DMS 273 (cell line): ENCODE results near the gene PTGFRN.

Experiments used
- DNase-seq: peaks from one replicate; lab custom pipeline; 2025; ENCODE audit not compliant: unreplicated experiment; lab: John Stamatoyannopoulos, UW

Gene PTGFRN

DNA sequence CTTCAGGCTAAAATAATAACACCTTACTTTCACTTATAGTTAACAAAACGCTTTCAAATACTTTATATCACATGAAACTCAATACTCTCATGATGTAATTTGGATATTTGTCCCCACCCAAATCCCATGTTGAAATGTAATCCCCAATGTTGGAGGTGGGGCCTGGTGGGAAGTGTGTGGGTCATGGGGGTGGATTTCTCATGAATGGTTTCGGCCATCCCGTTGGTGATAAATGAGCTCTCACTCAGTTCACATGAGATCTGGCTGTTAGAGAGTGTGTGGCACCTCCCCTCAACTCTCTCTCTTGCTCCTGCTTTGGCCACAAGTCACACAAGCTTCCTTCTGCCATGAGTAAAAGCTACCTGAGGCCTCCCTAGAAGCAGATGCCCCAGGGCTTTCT is 22.5 kb upstream of the PTGFRN start:
- no peak for DNase-seq

DNA sequence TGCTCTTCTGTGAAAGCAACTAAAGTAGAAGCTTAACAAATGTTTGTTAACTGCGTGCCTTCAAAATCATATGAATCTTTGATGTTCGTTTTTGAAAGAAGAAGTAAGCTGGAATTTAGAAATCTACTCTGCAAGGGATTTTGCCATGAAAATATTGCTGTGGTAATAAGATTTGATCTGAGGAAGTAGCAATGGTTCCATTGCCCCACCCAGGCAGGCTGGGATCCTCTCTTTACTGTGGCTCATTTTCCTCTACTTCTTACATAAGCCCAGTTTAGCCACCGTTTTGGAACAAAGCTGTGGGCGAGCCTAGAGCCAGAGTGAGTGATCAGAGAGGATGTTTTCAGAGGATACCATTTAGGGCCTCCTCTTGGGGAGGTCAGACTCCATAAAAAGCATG is 20.3 kb upstream of the PTGFRN start:
- DNase-seq, result no peak

DNA sequence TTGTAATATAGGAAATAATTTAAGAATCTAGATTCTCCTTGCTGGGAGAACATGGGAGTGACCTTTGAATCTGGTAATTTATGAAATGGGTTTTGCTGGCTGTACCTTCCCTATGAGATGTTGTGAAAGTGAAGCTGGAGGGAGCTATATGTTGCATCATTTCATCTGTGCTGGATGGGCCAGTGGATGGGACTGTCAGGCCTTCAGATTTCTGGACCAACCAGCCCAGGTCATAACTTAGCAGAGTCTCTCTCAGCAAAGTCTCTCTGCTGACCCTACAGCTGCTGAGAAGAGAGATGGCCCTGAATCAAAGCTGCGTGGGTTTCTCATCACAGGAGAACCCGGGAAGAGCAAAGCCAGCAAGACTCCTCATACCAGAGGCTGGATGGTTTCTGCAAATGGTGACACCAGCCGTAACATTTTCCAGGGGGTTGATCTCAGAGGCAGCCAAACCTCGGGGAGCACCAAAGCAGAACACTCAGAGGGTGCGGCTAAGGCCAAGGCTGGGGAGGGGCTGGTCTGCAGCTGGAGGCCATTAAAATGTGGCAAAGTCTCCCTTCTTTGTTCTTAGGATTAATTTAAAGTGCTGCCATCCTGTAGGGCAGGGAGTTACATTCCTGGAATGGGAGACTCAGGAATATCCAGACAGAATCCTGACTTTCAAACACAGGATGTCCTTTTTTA is 18.2 kb upstream of the PTGFRN start:
- no peak for DNase-seq

DNA sequence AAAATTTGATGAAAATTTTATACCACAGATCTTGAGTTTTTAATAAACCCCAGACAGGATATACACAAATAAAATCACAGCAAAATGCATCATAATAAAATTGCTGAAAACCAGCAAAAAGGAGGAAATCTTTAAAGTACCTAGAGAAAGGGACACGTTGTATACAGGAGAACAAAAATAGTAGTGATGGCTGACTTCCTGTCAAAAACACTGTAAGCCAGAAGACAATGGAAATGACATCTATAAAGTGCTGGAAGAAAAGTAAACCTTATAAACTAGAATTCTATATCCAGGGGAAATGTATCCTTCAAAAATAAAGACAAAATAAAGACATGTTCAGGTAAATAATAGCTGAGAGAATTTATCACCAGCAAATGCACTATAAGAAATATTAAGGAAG is 14.6 kb upstream of the PTGFRN start:
- DNase-seq, result no peak

DNA sequence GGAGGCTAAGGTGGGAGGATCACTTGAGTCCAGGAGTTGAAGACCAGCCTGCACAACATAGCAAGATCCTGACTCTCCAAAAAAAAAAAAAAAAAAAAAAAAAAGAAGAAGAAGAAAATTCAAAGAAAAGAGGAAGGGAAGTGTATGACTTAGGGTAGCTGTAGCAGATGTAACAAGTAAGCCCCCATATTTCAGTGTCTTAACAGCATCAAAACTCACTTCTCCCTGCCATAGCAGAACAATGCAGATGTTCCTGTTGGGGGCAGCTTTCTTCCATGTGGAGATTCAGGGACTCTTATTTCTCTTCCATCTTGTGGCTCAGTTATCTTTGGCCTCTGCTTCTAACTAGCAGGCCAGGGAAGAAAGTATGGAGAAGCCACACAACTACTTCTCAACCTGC is 10.2 kb upstream of the PTGFRN start:
- DNase-seq, result no peak

DNA sequence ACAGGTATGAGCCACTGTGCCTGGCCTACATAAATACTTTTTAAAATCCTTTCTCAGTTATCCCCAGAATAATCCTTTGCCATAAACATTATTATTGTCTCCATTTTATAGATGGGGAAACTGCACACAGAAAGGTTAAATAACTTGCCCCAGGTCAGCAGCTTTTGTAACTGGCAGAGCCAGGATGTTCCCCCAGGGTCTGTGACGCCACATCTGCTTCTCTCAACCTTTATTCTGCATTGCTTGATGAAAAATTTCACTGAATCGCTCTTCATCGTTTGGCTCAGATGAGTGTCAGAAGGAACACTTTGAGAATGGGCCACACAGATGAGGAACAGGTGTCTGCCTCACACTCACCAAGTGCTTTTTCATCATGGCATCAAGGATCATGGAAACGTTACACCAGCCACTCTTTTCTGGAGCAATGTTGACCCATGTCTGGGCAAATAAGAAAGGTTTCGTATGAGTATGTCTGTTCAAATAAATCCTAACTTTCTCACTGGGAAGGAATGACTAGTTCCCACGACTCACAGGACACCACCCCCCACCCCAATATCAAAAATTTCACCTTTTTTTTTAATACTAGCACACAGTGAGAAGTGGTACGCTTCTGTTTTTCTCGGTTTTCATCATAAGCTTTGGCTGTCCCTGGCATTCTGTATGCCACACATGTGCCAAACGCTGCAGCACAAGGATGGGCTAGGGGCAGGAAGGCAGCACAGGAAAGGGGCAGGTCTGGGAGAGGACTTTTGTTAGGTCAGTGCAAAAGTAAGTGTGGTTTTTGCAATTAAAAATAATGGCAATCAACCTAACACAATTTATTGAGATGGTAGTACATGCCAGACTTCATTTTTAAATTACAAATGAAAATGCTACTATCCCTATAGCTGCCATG is 9.0 kb upstream of the PTGFRN start:
- no peak for DNase-seq

DNA sequence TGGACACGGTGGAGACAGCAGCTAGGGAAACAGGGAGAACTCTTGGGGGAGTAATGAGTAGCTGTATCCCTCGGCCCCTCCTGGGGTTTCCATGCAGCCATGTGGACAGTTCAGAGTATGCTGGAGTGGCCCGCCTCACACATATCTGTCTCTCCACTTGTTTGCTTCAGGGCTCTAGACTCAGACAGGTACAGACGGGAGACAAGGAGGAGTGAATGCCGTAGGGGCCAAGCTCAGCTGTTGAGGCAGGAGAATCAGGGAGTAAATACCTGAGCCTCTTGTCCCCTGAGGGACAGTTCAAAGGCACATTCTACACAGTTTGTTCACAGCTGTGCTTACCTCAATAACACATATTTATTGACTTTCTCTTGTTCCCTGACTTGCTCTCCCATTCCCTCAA is 7.7 kb upstream of the PTGFRN start:
- no peak for DNase-seq

DNA sequence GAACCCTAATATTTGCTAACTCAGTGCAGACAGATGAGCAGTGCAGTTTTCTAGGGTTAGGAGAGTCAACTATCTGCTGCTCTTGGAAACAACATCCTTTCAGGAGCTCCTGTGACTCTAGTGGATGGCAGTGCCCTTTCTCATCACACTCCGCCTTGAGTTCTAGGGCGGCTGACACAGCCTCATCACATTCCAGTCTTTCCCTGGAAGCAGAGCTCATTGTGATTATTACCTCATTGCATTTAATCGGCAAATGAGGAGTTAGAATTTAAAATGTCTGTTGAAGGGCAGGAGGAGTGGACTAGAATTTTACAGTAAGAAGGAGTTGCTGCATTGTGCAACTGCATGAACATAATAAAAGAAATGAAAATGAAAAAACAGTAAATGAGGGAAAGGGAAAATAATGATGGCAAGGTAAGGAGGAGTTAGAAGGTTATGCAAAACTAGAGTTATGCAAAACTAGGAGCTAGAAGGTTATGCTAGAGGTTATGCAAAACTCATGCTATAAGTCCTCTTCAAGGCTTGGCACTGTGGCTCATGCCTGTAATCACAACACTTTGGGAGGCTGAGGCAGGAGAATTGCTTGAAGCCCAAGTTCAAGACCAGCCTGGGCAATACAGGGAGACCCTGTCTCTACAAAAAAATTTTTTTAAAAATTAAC is 6.9 kb upstream of the PTGFRN start:
- DNase-seq, result no peak

DNA sequence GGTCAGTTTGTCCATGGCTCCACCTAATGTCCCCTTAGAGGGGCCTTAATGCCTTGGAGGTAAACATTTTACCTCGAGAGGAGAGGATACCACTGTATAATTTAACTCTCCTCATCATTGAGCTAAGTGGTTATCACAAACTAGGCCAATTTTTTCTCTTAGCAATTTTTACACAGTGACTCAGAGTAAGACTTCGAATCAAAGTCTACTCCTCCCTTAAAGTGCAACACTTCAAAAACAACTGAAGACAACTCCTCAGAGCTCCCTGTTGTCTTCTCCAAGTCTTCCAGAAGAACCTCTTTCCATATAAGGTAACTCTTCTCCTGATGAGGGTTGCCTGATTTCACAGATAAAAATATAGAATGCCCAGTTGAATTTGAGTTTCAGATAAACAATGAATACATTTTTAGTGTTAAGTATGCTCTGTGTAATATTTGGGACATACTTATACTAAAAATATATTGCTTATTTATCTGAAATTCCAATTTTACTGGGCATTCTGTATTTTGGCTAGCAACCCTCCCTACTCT is 4.9 kb upstream of the PTGFRN start:
- DNase-seq, result no peak

DNA sequence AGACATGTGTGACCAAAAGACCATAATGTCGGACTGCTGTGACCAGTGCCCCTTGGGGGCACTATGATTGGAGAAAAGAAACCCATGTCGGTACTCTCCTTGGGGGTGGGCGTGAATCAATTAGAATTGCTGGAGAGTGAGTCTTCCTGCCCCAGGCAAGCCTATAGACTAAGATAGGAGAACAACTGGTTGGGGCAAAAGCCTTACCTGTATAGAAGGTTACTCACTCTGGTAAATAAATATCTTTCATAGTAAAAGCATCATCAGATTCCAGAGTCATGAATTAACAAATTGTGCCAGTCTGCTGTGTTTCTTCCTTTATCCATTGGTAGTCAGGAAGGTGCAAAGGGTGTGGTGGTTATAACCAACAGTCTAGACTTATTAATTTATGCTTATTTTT is 2.9 kb upstream of the PTGFRN start:
- no peak for DNase-seq

DNA sequence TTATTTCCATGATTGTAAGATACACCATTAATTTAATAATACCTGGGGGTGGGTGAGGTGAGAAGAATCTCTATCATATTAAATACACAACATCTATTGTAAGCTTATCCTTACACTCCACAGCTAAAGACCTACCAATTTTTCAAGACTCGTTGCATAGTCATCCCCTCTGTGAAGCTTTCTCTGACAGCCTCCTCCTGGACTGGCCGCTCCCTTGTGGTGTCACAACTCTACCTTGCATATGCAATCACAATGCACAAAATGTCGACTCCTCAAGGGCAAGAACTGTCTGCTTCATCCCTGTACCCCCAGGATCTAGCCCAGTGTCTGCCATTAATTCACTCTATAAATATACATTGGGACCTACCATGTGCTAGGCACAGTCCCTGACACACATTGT is 2.4 kb upstream of the PTGFRN start:
- no peak for DNase-seq

DNA sequence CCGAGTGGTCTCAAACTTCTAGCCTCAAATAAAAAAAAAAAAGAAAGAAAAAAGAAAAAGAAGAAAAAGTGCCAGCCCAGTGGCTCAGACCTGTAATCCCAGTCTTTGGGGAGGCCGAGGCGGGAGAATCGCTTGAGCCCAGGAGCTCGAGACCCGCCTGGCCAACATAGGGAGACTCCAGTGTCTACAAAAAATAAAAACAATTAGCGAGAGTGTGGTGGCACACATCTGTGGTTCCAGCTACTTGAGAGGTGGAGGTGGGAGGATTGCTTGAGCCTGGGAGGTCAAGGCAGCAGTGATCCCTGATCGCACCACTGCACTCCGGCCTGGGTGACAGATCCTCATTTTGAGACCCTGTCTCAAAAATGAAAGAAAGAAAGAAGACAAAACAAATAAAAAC is 1.4 kb upstream of the PTGFRN start:
- no peak for DNase-seq

DNA sequence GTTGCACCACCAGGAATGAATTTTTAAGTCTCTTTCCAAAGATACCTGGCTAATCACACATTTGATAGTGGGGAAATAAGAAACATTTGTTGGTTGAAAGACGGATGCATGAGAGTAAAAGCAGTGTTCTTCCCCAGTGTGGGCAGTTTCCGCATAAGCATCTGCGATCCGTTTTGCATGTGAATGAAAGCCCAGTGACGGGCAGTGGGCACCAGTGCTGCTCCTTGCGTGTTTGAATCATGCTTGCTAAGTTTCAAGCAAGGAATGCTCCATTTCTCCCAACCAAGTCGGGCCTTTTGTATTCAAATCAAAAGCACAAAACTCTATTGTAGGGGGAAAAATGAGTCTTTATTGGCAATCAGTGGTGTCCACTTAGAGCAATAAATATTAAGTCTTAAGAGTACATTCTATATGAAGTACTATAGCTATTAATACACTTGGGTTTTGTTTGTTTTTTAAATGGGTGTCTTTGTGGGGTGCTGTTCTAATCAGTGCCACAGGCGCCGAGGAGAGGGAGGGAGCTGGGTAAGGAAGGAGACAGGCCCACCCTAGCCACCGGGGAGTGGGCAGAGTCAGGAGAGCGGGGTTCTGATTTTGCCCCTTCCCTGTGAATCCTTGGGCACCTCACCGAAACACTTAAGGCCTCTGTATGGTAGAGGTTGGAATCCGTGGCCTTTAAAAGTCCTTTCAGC is 750 bp upstream of the PTGFRN start:
- no peak for DNase-seq

DNA sequence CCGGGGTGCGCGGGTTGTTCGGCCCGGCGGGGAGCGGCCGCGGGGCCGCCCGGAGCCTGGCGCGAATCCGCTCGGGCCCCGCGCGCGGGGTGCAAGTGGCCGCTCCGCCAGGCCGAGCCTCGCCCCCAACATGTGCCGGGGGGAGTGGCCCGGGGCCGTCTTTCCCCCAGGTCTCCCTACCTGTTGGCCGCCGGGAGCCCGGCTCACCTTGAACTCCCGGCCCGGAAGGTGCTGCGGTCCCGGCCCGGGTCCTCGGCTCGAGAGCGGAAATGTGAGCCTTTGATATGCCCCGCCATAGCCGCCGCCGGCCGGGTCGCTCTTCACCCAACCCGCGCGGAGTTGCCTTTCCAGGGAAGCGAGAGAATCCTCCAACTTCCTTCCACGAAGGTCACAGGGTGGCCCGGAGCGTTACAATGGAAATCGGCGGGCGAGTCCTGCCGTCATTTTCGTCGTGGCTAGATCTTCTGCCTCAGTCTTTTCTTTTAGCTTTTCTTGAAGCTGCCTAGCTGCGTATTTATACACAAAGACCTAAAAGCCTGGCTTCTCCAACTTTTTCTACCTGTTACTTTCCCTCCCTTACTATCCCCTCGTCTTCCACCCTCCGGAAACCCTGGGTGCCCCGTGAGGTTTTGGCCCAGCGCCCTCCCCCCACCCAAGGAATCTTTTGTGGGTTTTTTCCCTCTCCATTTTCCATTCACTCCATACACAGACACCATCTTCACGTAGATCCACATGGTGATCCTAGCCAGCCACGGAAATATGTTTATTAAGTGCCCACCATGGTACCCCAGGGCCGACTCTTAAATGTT is 867 bp downstream of the PTGFRN start:
- peak; percentile 75 for DNase-seq

DNA sequence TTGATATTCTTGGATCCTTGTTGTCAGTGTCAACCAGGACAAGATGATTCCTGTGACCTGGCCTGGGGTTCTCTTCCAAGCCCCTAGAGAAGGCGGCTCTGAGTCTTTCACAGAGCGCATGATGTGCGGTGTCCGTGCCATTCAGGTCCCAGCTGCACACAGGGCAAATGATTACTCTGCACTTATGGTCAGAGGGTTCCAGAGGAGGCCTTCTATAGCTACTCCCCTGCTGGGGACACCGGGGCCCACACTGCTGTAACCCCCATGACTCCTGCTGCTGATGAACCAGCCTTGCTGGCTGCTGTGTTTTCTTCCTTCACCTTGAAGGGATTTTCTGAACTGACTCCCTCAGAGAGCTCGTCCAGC is 1.5 kb downstream of the PTGFRN start:
- peak; percentile 61 for DNase-seq

DNA sequence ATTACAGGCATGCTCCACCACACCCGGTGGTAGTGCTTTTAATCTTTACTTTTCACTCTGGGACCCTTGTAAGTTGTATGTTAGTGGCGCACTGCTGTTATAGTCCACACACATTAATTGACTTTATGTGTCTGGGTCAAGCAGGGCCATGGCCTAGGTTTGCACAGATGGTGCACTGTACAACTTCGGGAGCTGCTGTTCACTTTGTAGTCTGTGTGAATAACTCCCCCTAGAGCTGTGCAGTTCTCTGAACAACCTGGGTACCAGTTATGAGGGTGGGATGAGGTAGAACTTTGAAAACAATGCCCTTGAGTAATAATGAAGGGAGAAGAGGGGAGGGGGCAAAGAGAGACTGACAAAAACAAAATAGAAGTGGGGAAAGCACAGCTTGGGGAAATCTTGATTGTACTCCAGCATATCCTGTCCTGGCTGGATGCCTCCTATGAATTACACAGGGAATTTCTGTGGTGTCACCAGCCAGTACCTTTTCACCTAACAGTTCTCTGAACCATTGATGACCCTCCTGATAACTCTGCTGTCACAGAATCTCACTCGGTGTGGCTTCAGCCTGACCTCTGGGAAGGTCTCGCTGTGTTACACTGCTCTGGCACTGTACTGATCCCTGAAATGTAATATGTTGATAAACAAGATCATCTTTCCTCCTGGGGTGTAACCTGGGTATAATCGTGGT is 2.2 kb downstream of the PTGFRN start:
- DNase-seq, result peak; percentile 53

DNA sequence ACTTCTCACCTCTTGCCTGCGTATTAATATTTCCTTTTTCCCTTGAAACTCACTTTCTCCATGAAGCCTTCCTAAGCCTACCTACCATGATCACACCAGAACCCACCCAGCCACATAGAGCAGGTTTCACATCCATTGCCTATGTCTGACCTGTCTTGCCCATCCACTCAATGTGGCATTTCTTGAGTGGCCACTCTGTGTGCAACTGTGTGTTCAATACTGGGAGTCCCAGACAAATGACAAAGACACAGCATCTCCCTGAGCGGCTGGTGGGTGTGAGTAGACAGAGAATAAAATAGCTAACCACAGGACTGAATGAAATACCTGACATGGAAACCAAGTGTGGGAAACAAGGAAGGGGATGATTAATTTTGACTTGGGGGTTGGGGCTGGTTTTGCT is 3.1 kb downstream of the PTGFRN start:
- no peak for DNase-seq

DNA sequence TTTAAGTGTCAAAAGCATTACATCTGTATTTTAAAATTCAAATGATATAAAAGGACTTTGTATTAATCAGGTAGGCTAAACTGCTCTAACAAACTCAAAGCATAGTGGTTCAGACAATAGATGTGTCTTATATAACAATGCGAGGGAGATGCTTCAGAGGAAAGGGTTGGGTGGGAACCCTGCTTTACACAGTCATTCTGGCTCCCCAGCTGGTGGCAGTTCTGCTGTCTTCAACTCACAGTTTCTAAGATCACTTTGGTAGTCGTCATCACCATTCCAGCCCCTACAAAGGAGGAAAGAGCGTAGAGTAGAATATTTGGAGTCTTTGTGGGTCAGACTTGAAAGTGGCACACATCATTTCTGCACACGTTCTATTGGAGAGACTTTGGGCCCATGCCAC is 4.2 kb downstream of the PTGFRN start:
- DNase-seq, result no peak

DNA sequence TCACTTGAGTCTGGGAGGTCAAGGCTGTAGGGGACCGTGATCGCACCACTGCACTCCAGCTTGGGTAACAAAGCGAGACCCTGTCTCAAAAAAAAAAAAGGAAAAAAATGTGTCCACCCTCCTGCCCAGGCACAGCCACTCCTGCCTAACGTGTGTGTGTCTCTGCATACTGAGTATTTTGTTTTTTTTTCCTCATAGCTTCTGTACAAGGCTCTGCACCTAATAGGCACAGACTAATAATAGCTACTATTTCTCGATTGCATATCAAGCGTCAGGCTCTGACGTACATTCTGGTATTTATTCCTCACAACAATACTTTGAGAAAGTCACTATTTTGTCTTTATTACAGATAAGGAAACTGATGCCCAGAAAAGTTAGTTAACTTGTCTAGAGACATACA is 5.0 kb downstream of the PTGFRN start:
- DNase-seq, result no peak

DNA sequence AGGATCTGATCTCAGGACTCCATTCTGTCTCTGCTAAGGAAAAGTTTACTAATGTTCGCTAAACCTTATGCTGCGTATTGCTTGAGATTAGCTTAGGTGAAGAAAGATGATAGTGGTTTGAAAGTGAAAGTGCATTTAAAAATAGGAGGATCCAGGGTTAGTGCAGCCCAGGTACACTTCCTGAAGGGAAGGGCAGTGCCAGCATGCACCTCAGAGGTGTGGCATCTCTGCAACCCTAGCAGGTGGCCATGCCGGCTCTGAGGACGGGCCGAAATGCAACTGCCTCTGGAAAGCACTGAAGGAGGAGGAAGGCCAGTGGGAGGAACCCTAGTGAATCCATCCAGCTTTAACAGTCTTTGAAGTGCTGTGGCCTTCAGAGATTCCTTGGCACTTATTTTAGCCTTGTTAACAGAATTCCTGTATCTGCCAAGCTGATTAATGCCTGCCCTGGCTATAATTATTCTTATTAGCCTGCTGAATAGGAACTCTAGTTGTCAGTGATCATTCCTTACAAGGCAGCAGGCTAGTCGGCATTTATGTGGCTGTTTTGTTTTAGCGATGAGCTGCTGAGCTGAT is 5.5 kb downstream of the PTGFRN start:
- no peak for DNase-seq
